Suppressor macrophage treated with lipopolysaccharide for 4 hours (primary cell): ENCODE results near the gene BCDIN3D.

Experiments used
- DNase-seq: peaks from one replicate; pipeline ENCODE4 v3.0.0-alpha.2; 2020

Gene BCDIN3D

GRCh38 chr12:49794811-49795653 lies 47.9 kb downstream of the BCDIN3D start:
- DNase-seq: no peak

GRCh38 chr12:49794021-49794420 lies 48.9 kb downstream of the BCDIN3D start:
- no peak for DNase-seq

- DNase-seq: no peak
Measured at GRCh38 chr12:49793620-49794019, 49.3 kb downstream of the BCDIN3D start.

GRCh38 chr12:49792976-49793580 lies 49.8 kb downstream of the BCDIN3D start:
- no peak for DNase-seq

GRCh38 chr12:49792181-49792970 lies 50.5 kb downstream of the BCDIN3D start:
- DNase-seq: no peak

- no peak for DNase-seq
Measured at GRCh38 chr12:49791700-49792099, 51.2 kb downstream of the BCDIN3D start.

GRCh38 chr12:49790741-49791555 lies 52.0 kb downstream of the BCDIN3D start:
- DNase-seq: no peak

- no peak for DNase-seq
Measured at GRCh38 chr12:49789992-49790391, 52.9 kb downstream of the BCDIN3D start.

GRCh38 chr12:49787672-49788071 lies 55.2 kb downstream of the BCDIN3D start:
- no peak for DNase-seq
